Measurements from ENCODE around the gene SIMC1. TPM values are rescaled to one million over a fixed set of nuclear protein-coding genes. Genes with fewer than 3 reads are reported as not detected.

Gene SIMC1
- total RNA-seq, 1 experiment from 2014 or later, result 17.7 TPM

- no peaks in the 10 kb centered on the region for H3K9me3 Mint-ChIP-seq
- H3K4me2 ChIP-seq (ENCODE audit: insufficient read depth, insufficient read length, low read length), result no peak overlapping the region
- no peak overlapping the region for H4K8ac ChIP-seq (replicated peaks; ENCODE audit: insufficient read length, low read depth, low read length)
Observed at GRCh38 chr5:176334031-176334770, 96.0 kb downstream of the SIMC1 start.

More at GRCh38 chr5:176334031-176334770, 96.0 kb downstream of the SIMC1 start:
- H3K23ac ChIP-seq (ENCODE audit: insufficient read length, low read depth, low read length), result no peak overlapping the region
- H3K27me3 Mint-ChIP-seq (ENCODE audit: low read depth), result no peaks in the 10 kb centered on the region
- no peak overlapping the region for H2BK120ac ChIP-seq (ENCODE audit: low read depth, low read length, poor library complexity, severe bottlenecking)
- no peaks in the 10 kb centered on the region for H3K79me2 ChIP-seq (ENCODE audit: insufficient read depth, low read length)
- H2AFZ ChIP-seq (ENCODE audit: low read length), result no peak overlapping the region
- peaks cover 14 to 17% (median 15%) of the 10 kb centered on the region in 3 experiments; a peak in 6 of 7 replicates for H3K36me3 Mint-ChIP-seq (ENCODE audit: insufficient read depth in 1 of 3, low read depth in 3 of 3)
- H4K91ac ChIP-seq (ENCODE audit: insufficient read length, low read depth, low read length), result no peak overlapping the region
- no peaks in the 10 kb centered on the region for H3K4me1 Mint-ChIP-seq
- H3K18ac ChIP-seq (ENCODE audit: insufficient read length, low read depth, low read length), result no peak overlapping the region
- no peak overlapping the region for H4K5ac ChIP-seq (ENCODE audit: insufficient read length, low read depth, low read length)
- no peak overlapping the region for H3K9ac ChIP-seq (ENCODE audit: extremely low read depth, insufficient read length, low read length)
- no peak overlapping the region for H2BK12ac ChIP-seq (ENCODE audit: insufficient read length, low read depth, low read length)
- no peaks in the 10 kb centered on the region for H4K20me1 ChIP-seq (ENCODE audit: control insufficient read depth, insufficient read depth, insufficient read length)
- H3K4ac ChIP-seq (ENCODE audit: low read depth, low read length), result no peak overlapping the region
- no peaks in the 10 kb centered on the region for H3K23me2 ChIP-seq (ENCODE audit: insufficient read length, low read depth, low read length, poor library complexity, severe bottlenecking)
- no peaks in the 10 kb centered on the region for H3K4me1 ChIP-seq (ENCODE audit: insufficient read depth, low read length)
- no peaks in the 10 kb centered on the region for H3K79me1 ChIP-seq (ENCODE audit: insufficient read depth, low read depth, low read length, poor library complexity, severe bottlenecking)
- no peak overlapping the region for H2BK20ac ChIP-seq (ENCODE audit: low read depth, low read length, poor library complexity, severe bottlenecking)
- H3K9me3 ChIP-seq (ENCODE audit: control insufficient read depth, low read depth, low read length), result no peaks in the 10 kb centered on the region
- no peak for TF ChIP-seq CTCF (conservative IDR thresholded peaks at IDR 0.05)
- no peak overlapping the region for H2AK5ac ChIP-seq (ENCODE audit: insufficient read length, low read length)
- DNase-seq, result no peak
- H3T11ph ChIP-seq (ENCODE audit: low read length), result no peak overlapping the region
- no peaks in the 10 kb centered on the region; the same call in 1 of the 2 replicates for H3K27me3 ChIP-seq (ENCODE audit: insufficient read depth, low read length)
- no peak overlapping the region for H3K4me3 Mint-ChIP-seq
- H3K27ac Mint-ChIP-seq, result no peak overlapping the region
- no peak overlapping the region for H3K27ac ChIP-seq (ENCODE audit: insufficient read length, low read depth, low read length)
- H3K14ac ChIP-seq (ENCODE audit: insufficient read depth, low read length), result no peak overlapping the region
- H2BK5ac ChIP-seq (ENCODE audit: insufficient read length, low read length), result no peak overlapping the region
- H2BK15ac ChIP-seq (ENCODE audit: low read depth, low read length), result no peak overlapping the region
- no peak overlapping the region for H3K56ac ChIP-seq (ENCODE audit: insufficient read length, low read depth, low read length)
